ENCODE results near the gene FAM193B. TPM values are rescaled to one million over a fixed set of nuclear protein-coding genes. Genes with fewer than 3 reads are reported as not detected.

The FAM193B gene
- 69.0 TPM for total RNA-seq

DNA sequence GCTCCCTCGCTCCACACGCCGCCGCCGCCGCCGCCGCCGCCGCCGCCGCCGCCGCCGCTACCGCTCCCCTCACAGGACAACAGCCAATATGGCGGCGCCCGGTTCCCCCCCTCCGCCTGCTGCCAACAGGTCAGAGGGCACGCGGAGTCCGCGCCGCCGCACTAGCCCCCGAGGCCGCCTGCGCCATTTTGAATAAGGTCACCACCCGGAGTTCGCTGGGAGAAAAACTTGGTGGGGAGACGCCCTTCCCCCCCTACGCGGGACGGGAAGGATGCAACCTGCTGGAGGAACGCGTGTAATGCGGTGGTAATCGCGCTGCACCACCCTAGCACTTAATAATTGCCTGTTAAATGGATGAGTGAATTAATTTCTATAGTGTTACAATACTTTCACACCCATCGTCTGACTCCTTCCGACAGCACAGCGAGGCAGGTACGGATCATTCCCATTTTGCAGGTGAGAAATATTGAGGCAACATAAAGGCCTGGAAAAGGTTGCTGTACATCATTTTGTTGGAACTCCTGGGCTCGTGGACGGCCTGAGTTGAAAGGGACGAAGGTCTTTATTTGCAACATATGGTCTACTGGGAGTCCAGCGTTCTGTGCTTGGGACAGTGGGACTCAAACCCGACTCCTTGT, at the start of gene FAM193B:
FAM193B (minus strand) TSS at position 90 of the 638 bp plus-strand sequence. CDS start 105 bp downstream, outside the sequence.
- peak; percentile 94 for DNase-seq (ENCODE audit: low spot score)
- peak; percentile 88 for ATAC-seq

DNA sequence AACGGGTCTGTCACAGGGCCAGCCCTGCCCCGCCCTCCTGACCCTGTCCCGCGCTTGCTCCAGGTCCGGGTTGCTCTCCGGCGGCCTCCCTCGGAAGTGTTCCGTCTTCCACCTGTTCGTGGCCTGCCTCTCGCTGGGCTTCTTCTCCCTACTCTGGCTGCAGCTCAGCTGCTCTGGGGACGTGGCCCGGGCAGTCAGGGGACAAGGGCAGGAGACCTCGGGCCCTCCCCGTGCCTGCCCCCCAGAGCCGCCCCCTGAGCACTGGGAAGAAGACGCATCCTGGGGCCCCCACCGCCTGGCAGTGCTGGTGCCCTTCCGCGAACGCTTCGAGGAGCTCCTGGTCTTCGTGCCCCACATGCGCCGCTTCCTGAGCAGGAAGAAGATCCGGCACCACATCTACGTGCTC, 49.8 kb upstream of the FAM193B start:
- ATAC-seq, result no peak
- peak; percentile 44 for DNase-seq (ENCODE audit: low spot score)

DNA sequence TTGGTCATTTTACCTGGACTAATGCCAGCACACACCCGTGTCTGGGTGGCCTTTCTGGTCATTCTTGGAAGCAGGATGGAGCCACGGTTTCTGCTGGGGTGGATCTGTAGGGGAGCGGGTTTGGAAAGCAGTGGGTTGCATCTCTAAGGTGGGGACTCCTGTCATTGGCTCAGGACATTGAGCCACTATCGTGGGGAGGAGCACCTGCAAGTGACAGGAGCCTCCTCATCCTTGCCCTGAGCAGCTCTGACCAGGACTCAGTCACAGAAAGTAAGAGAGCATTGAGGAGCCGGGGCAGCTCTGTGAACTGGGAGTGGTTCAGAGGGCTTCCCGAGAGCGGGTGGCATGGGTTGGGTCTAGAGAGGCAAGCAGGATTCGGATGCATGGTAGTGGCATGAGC, 49.3 kb upstream of the FAM193B start:
- peak; percentile 16 for DNase-seq (ENCODE audit: low spot score)
- no peak for ATAC-seq

DNA sequence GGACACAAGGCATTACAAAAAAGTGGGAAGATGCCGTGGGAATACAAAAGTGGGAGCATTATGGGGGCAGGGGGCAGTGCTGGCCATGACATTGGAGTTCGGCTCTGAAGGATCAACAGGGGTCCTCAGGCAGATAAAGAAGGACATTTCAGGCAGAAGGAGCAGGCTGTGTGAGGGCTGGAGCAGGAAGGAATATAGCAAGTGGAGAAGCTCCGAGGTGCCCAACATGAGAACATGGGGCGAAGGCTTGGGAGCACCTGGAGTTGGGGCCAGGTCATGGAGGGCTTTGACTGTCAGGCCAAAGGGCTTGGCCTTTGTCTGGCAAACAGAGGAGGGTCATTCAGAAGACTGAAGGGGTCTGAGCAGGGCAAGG, 48.1 kb upstream of the FAM193B start:
- peak; percentile 30 for DNase-seq (ENCODE audit: low spot score)
- ATAC-seq, result no peak

DNA sequence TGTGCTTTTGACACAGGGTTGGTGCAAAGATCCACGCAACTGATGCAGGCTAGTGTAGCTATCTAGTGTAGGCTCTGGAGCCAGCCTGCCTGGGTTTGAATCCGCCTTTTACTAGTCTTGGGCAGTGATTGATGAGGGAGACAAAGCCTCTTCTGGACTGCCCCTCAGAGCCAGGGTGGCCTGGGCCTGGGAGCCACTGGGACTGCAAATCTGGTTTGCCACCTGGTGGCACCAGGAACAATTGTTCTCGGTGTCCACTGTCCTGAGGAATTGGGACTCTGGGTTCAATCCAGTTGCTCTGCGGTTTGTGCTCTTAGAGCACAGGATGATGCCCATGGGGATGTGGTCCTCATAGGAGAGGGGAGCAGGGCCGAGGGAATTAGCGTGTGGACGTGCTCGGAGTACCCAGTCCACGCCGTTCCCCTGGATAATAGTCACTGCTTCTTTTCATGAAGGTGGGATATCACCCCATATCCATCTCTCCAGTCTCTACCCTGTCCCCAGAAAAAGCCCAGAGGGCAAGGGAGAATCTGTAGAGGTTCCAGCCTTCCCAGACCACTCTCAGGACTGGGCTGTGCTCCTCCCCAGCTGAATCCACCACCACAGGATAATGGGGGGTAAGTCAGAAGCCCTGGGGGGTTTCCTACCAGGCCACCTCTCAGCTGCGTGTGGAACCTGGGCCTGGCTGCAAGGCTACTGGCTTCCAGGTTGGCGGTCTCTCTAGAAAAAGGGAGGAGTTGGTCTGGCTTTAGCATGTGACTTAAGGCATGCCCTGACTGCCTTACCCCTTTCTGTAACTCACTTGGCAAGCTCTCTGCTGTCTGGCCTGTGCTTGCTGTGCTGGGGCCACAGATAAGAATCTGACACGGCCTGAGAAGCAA, 47.5 kb upstream of the FAM193B start:
- DNase-seq (ENCODE audit: low spot score) (peak; percentile 44), ATAC-seq (no peak)

- ATAC-seq, result no peak
- DNase-seq (ENCODE audit: low spot score), result peak; percentile 29
Observed at GRCh38 chr5:177601126-177601525, 46.8 kb upstream of the FAM193B start.

DNA sequence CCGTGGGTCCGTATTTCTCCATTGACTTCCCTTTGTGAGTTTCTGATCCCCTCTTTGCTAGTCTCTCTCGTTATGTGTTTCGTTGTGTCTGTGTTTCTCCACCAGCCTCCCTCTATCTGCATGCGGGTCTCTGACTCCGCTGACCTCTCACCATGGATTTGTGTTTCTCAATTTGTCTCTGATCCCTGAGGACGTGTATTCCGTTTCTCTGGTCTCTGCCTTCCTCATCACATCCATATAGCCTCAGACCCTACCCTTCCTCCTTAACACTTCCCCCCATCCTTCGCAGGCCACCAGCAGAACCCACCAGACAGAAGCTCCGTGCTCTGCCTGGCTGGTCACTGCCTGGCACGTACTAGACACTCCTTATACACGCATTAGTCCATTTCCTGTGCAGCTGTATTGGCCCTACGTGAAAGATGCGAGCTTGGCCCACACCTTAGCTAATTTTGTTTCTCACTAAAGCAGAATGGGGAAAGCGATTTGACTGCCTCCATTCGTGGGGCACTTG, 46.2 kb upstream of the FAM193B start:
- DNase-seq (ENCODE audit: low spot score) (peak; percentile 40), ATAC-seq (no peak)

- peak; percentile 97 for ATAC-seq
- peak; percentile 87 for DNase-seq (ENCODE audit: low spot score)
Observed at GRCh38 chr5:177599731-177600507, 45.6 kb upstream of the FAM193B start, which contains the start of gene B4GALT7. Gene B4GALT7, plus strand, starts transcription at chr5:177600132. Its CDS starts 79 bp downstream, at chr5:177600211.

DNA sequence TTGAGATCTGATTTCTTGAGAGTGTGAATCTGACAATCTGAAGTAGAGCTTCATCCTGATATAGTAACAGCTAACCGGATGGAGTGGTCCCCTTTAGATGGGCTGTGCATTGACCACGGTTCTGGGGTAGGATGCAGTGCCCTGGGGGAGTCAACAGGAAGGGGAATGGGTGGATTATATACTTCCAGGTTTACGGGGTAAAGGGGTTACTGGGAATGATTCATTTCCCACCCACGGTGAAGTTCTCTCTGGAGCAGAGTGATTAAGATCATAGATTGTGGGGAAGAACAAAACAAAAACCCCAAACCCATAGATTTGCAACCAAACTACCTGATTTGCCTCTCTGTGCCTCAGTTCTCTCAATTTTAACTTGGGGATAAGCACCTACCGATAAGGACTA, 44.1 kb upstream of the FAM193B start:
- no peak for DNase-seq (ENCODE audit: low spot score)
- no peak for ATAC-seq

DNA sequence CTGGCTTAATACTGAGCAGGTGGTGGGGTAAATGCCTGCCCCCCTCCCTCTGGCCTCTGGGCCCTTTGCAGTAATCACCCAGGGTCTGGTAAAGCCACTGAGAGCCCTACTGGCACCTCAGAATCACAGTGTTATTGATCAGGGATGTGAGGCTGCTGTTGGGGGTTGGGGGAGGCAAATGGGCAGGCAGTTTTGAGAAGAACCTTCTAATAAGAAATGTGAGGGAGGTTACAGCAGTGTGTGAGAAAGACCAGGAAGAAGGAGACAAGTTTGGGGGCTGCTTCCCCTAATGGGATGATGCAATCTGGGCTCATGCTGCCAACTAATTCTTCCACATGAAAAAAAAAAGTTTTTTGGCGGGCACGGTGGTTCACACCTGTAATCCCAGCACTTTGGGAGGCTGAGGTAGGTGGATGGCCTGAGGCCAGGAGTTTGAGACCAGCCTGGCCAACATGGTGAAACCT, 42.4 kb upstream of the FAM193B start:
- ATAC-seq, result no peak
- DNase-seq (ENCODE audit: low spot score), result no peak

GRCh38 chr5:177595991-177596774, 41.8 kb upstream of the FAM193B start:
- DNase-seq (ENCODE audit: low spot score) (no peak), ATAC-seq (no peak)

DNA sequence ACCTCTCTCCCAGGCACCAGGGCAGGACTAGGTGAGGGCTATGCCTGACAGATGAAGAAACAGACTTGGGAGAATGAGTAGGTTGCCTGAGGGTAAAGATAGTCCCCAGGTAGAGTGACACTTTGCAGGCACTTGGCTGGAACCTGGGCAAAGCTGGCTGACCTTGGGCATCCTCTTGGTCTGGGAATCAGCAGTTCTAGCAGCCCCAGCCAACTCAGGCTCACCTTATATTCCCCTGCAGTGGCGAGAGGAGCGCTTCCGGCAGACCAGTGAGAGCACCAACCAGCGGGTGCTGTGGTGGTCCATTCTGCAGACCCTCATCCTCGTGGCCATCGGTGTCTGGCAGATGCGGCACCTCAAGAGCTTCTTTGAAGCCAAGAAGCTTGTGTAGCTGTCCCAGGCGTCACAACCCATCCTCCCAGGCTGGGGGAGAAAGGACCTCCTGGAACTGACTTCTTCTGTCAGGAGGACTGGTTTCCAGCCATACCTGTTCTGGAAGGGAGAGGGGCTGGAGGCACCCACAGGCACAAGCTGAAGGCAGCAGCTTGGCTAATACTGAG, 40.7 kb upstream of the FAM193B start:
- DNase-seq (ENCODE audit: low spot score), result no peak
- ATAC-seq, result no peak

DNA sequence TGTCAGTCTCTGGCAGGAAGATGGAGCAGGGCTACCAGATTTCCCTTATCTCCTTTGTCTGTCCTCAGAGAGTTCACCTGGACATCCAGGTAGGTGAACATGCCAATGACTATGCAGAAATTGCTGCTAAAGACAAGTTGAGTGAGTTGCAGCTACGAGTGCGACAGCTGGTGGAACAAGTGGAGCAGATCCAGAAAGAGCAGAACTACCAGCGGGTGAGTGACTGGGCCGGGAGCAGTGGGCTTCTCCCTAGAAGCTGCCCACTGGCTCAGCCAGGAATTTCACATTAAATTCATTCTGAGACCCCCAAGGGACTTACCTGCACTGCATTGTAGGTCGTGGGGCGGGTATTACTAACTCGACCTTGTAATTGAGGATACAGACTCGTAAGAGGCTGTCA, 39.7 kb upstream of the FAM193B start:
- no peak for ATAC-seq
- DNase-seq (ENCODE audit: low spot score), result no peak

GRCh38 chr5:177593511-177593910, 39.1 kb upstream of the FAM193B start:
- ATAC-seq (no peak), DNase-seq (ENCODE audit: low spot score) (no peak)

GRCh38 chr5:177592905-177593304, 38.5 kb upstream of the FAM193B start:
- ATAC-seq (no peak), DNase-seq (ENCODE audit: low spot score) (no peak)

DNA sequence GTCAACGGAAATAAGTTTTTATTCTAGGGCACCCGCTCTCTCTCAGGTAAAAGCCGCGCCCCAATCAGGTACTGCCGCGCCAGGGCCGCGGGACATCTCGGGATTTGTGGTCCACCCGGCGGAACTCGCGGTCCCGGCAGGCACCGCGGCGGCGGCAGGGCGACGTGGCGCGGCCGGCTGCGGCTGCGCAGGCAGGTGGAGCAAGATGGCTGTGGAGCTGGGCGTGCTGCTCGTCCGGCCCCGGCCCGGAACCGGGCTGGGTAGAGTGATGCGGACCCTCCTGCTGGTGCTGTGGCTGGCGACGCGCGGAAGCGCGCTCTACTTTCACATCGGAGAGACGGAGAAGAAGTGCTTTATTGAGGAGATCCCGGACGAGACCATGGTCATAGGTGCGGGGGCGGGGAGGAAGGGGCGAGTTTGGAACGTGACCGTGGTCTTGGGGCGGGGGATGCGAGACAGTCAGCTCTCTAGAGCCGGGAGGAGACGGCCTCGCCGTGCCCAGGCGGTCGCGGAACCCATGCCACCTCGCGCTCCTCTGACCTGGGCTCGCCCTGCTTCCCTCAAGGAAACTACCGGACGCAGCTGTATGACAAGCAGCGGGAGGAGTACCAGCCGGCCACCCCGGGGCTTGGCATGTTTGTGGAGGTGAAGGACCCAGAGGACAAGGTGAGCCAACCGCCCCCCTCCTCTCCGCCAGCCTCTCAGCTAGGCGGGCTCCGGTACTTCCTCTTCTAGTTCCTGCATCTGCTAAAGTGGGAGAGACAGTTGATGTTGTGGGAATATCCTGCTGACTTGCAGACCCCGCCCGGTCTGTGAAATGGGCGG, 37.9 kb upstream of the FAM193B start, which contains the start of gene TMED9:
TMED9 (plus strand) TSS at position 194 of the 825 bp plus-strand sequence; CDS start at position 206, 12 bp downstream.
- ATAC-seq (peak; percentile 99), DNase-seq (ENCODE audit: low spot score) (peak; percentile 94)

DNA sequence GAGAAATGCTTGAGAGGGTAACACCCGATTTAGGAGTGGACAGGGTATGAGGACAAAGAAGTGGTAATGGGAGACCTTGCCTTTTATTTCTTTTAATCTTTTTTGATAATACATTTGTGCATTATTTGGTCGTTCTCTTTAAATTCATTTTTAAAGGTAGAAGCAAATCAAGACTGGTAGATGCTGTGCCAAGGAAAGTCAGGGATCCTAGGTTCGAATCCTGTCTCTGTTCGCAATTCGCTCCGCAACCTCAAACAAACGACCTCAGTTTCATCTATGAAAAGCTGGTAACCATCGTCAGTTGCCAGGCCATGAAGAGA, 37.3 kb upstream of the FAM193B start:
- no peak for DNase-seq (ENCODE audit: low spot score)
- ATAC-seq, result no peak

- ATAC-seq, result no peak
- no peak for DNase-seq (ENCODE audit: low spot score)
Observed at GRCh38 chr5:177590406-177590805, 36.0 kb upstream of the FAM193B start.

DNA sequence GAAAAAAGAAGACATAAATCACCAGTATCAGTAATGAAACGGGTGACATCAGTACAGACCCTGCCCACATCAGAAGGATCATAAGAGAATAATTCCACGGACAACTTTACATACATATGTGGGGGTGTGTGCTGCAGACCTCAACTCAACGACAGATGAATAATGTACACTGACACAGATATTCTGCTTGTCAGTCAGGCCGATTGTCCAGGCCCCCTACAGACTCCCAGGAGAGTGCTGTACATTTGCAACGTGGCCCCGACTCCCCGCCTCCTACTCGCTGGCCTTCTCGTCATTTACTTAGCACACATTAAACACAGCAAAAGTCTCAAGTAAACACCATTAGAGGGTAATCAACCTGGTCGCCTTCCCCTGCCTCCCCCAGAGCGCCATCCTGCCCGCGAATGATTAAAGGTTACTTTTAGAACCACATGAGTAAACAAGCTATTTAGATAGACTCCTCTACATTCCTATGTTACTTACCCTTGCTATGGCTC, 34.1 kb upstream of the FAM193B start:
- no peak for DNase-seq (ENCODE audit: low spot score)

More for the DNA sequence above, 34.1 kb upstream of the FAM193B start:
- ATAC-seq, result no peak

All from left lobe of liver (tissue), 2 donors.